ENCODE results near the gene UBE2L5. TPM values are rescaled to one million over a fixed set of nuclear protein-coding genes. Genes with fewer than 3 reads are reported as not detected.

Gene UBE2L5
- total RNA-seq, 1 donor = not detected

GRCh38 chr13:30382836-30383525 lies 39.3 kb upstream of the UBE2L5 start:
- Histone ChIP-seq H3K9me3 (ENCODE audit: low read depth, low read length) (no peaks in the 10 kb centered on the region), H3K36me3 (ENCODE audit: insufficient read depth, low read length) (no peaks in the 10 kb centered on the region), H3K79me2 (ENCODE audit: insufficient read depth, low read length) (no peaks in the 10 kb centered on the region), H2AFZ (ENCODE audit: low read length) (no peak overlapping the region), H3K4me2 (ENCODE audit: insufficient read depth, low read length) (no peak overlapping the region), H3K4me1 (ENCODE audit: insufficient read depth, low read length) (no peaks in the 10 kb centered on the region), H3K27me3 (ENCODE audit: insufficient read depth, low read length) (peaks cover 4% of the 10 kb centered on the region), H3K4me3 (ENCODE audit: insufficient read depth, low read length) (no peak overlapping the region), H4K20me1 (ENCODE audit: insufficient read depth, low read length) (no peaks in the 10 kb centered on the region), H3K27ac (ENCODE audit: low read depth, low read length) (no peak overlapping the region)
- no peak for DNase-seq (ENCODE audit: insufficient read length, low spot score, missing footprints)
- no peak for TF ChIP-seq CTCF (IDR thresholded peaks at IDR 0.05; ENCODE audit: extremely low read depth, low read depth, low read length)

- no peak for TF ChIP-seq CTCF (IDR thresholded peaks at IDR 0.05; ENCODE audit: extremely low read depth, low read depth, low read length)
- H3K4me1 ChIP-seq (ENCODE audit: insufficient read depth, low read length) = no peaks in the 10 kb centered on the region
- H2AFZ ChIP-seq (ENCODE audit: low read length) = peak overlapping the region; percentile 11
- H3K9me3 ChIP-seq (ENCODE audit: low read depth, low read length) = no peaks in the 10 kb centered on the region
- no peak overlapping the region for H3K4me2 ChIP-seq (ENCODE audit: insufficient read depth, low read length)
- H4K20me1 ChIP-seq (ENCODE audit: insufficient read depth, low read length) = no peaks in the 10 kb centered on the region
- no peak overlapping the region for H3K27ac ChIP-seq (ENCODE audit: low read depth, low read length)
- H3K36me3 ChIP-seq (ENCODE audit: insufficient read depth, low read length) = no peaks in the 10 kb centered on the region
- no peaks in the 10 kb centered on the region for H3K79me2 ChIP-seq (ENCODE audit: insufficient read depth, low read length)
- no peak for DNase-seq (ENCODE audit: insufficient read length, low spot score, missing footprints)
- no peak overlapping the region for H3K4me3 ChIP-seq (ENCODE audit: insufficient read depth, low read length)
- peaks cover 13% of the 10 kb centered on the region for H3K27me3 ChIP-seq (ENCODE audit: insufficient read depth, low read length)
These were observed 33.6 kb upstream of the UBE2L5 start for GRCh38 chr13:30388406-30389283.

DNA sequence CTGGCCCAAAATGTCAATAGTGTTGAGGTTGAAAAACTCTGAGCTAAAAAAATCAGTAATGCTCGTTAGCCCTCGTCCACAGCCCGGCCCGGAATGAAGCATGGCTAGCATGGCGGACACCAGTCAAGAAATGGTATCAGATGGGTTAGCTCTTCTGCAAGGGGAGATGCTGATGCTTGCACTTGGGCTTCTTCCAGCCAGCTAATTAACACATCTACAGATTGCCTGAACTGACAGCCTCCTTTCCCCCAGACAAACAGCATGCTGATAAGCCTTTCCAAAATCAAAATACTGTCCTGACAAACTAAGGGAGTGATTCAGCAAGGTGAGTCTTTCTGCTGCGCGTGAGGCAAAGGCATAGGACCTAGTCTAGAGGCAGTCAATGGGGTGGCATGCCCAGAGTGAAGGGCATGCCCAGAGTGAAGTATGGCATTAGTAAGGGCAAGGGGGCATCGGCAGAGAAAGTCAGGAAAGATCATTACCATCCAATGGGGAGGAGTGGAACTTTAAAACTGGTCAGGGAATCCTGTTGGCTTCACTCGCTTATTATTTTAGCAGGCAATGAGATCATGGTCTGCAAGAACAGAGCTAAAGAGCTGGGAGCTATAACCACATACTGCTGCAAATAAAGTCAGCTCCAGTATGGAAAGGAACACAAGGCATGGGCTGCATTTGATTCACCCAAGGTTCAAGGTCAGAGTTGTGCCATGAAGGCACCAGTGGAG lies 30.2 kb upstream of the UBE2L5 start:
- H3K4me2 ChIP-seq (ENCODE audit: insufficient read depth, low read length) = no peak overlapping the region
- H3K9me3 ChIP-seq (ENCODE audit: low read depth, low read length) = no peaks in the 10 kb centered on the region
- no peak overlapping the region for H3K4me3 ChIP-seq (ENCODE audit: insufficient read depth, low read length)
- no peak overlapping the region for H2AFZ ChIP-seq (ENCODE audit: low read length)
- no peak for DNase-seq (ENCODE audit: insufficient read length, low spot score, missing footprints)
- no peaks in the 10 kb centered on the region for H3K36me3 ChIP-seq (ENCODE audit: insufficient read depth, low read length)
- TF ChIP-seq CTCF (IDR thresholded peaks at IDR 0.05; ENCODE audit: extremely low read depth, low read depth, low read length) = no peak
- no peaks in the 10 kb centered on the region for H3K79me2 ChIP-seq (ENCODE audit: insufficient read depth, low read length)
- no peaks in the 10 kb centered on the region for H4K20me1 ChIP-seq (ENCODE audit: insufficient read depth, low read length)
- H3K4me1 ChIP-seq (ENCODE audit: insufficient read depth, low read length) = peaks cover 5% of the 10 kb centered on the region
- H3K27me3 ChIP-seq (ENCODE audit: insufficient read depth, low read length) = peaks cover 13% of the 10 kb centered on the region
- no peak overlapping the region for H3K27ac ChIP-seq (ENCODE audit: low read depth, low read length)

Data from osteoblast (primary cell).